CD4-positive, alpha-beta T cell treated with Interleukin-10 for 1 hour (primary cell): ENCODE results near the gene CATSPERZ.
A peak's percentile ranks its signal among the peaks of the same experiment; 100 is the strongest.

Experiments
- DNase-seq: peaks from one replicate; pipeline ENCODE4 v3.0.0-alpha.2; 2020

Gene CATSPERZ

GRCh38 chr11:64285885-64286800, 14.0 kb upstream of the CATSPERZ start:
- DNase-seq = peak; percentile 41

- no peak for DNase-seq
These were observed 13.4 kb upstream of the CATSPERZ start for GRCh38 chr11:64286801-64287159.

- DNase-seq = no peak
These were observed 12.3 kb upstream of the CATSPERZ start for GRCh38 chr11:64287676-64288352.

GRCh38 chr11:64288353-64288750, 11.8 kb upstream of the CATSPERZ start:
- no peak for DNase-seq

- DNase-seq = no peak
These were observed 11.1 kb upstream of the CATSPERZ start for GRCh38 chr11:64289002-64289564.

- DNase-seq = no peak
These were observed 9.6 kb upstream of the CATSPERZ start for GRCh38 chr11:64290352-64291261.

- DNase-seq = no peak
These were observed 8.9 kb upstream of the CATSPERZ start, which contains the start of gene KCNK4 for GRCh38 chr11:64291262-64291751. TSS of gene KCNK4 (plus strand) at chr11:64291302. CDS start at chr11:64293019, 1,717 bp downstream.

- no peak for DNase-seq
These were observed 8.3 kb upstream of the CATSPERZ start for GRCh38 chr11:64291752-64292459.

GRCh38 chr11:64292460-64293254, 7.5 kb upstream of the CATSPERZ start:
- no peak for DNase-seq

GRCh38 chr11:64294774-64295173, 5.4 kb upstream of the CATSPERZ start:
- DNase-seq = no peak

GRCh38 chr11:64295760-64296159, 4.4 kb upstream of the CATSPERZ start:
- no peak for DNase-seq

- DNase-seq = no peak
These were observed 3.9 kb upstream of the CATSPERZ start for GRCh38 chr11:64296236-64296635.

GRCh38 chr11:64296830-64297698, 3.1 kb upstream of the CATSPERZ start:
- DNase-seq = no peak

- no peak for DNase-seq
These were observed 2.3 kb upstream of the CATSPERZ start for GRCh38 chr11:64297699-64298358.

GRCh38 chr11:64298966-64299846, 952 bp upstream of the CATSPERZ start:
- DNase-seq = no peak

GRCh38 chr11:64303109-64304031, 3.2 kb downstream of the CATSPERZ start:
- DNase-seq = no peak

- no peak for DNase-seq
These were observed 3.8 kb downstream of the CATSPERZ start for GRCh38 chr11:64304032-64304315.
